Measurements from ENCODE around the gene VPS26B. TPM values are rescaled to one million over a fixed set of nuclear protein-coding genes. Genes with fewer than 3 reads are reported as not detected.
"Not testable (repeated sequence)": the region's sequence is repeated elsewhere in the genome, so short reads cannot be mapped to it uniquely, and the experiment has no call there.

VPS26B gene
- total RNA-seq, 1 experiment from 2014 or later, result 69.4 TPM

- no peaks in the 10 kb centered on the region for H3K36me3 ChIP-seq (ENCODE audit: control insufficient read depth, insufficient read depth, low read length)
- in situ Hi-C loops (cut with HindIII; ENCODE audit: low pct_unique_long_range_greater_than_20kb, low sequenced_read_pairs) (no loop called here), intact Hi-C loops (cut with micrococcal nuclease; ENCODE audit: unreplicated experiment) (no loop called here)
- no peak overlapping the region for H3K27ac ChIP-seq (ENCODE audit: low read length)
- ATAC-seq, result no peak
- no peak overlapping the region for H3K4me3 ChIP-seq (ENCODE audit: low read depth in 2 of 2, low read length in 2 of 2)
- TF ChIP-seq SIN3A (IDR thresholded peaks at IDR 0.05; ENCODE audit: borderline replicate concordance, insufficient read depth, low read depth, low read length) (no peak), TCF7L2 (IDR thresholded peaks at IDR 0.05; ENCODE audit: low read depth, low read length) (no peak), POLR2AphosphoS5 (IDR thresholded peaks at IDR 0.05; ENCODE audit: low read depth, low read length) (no peak), CTCF (IDR thresholded peaks at IDR 0.05) (no peak), REST (IDR thresholded peaks at IDR 0.05; ENCODE audit: insufficient read depth in 1 of 2, low read depth in 2 of 2, low read length in 1 of 2) (no peak)
- H3K4me1 ChIP-seq (ENCODE audit: control insufficient read depth, insufficient read depth, low read length), result no peaks in the 10 kb centered on the region
- ChIA-PET CTCF (no interaction called here), POLR2A (no interaction called here)
- no peak for DNase-seq (ENCODE audit: low read depth, low spot score)
- BruUV-seq (replicated peaks), result no TSS peak
- H3K9me3 ChIP-seq (ENCODE audit: control insufficient read depth, insufficient read depth, low read depth, low read length), result no peaks in the 10 kb centered on the region
- peaks cover 13% of the 10 kb centered on the region for H3K27me3 ChIP-seq (ENCODE audit: control insufficient read depth, insufficient read depth, low read length)
Measured at GRCh38 chr11:134282121-134283045, 57.9 kb downstream of the VPS26B start.

GRCh38 chr11:134283461-134284230, 59.2 kb downstream of the VPS26B start:
- in situ Hi-C loops (cut with HindIII; ENCODE audit: low pct_unique_long_range_greater_than_20kb, low sequenced_read_pairs), result no loop called here
- ChIA-PET POLR2A (no interaction called here), CTCF (no interaction called here)
- no peak for ATAC-seq
- DNase-seq (ENCODE audit: low read depth, low spot score), result no peak
- TF ChIP-seq POLR2AphosphoS5 (IDR thresholded peaks at IDR 0.05; ENCODE audit: low read depth, low read length), result no peak
- no peak for TF ChIP-seq CTCF (IDR thresholded peaks at IDR 0.05)
- no peak for TF ChIP-seq SIN3A (IDR thresholded peaks at IDR 0.05; ENCODE audit: borderline replicate concordance, insufficient read depth, low read depth, low read length)
- TF ChIP-seq TCF7L2 (IDR thresholded peaks at IDR 0.05; ENCODE audit: low read depth, low read length), result no peak
- TF ChIP-seq REST (IDR thresholded peaks at IDR 0.05; ENCODE audit: insufficient read depth in 1 of 2, low read depth in 2 of 2, low read length in 1 of 2), result no peak
- Histone ChIP-seq H3K36me3 (ENCODE audit: control insufficient read depth, insufficient read depth, low read length) (no peaks in the 10 kb centered on the region), H3K27me3 (ENCODE audit: control insufficient read depth, insufficient read depth, low read length) (peaks cover 5% of the 10 kb centered on the region), H3K27ac (ENCODE audit: low read length) (no peak overlapping the region), H3K4me1 (ENCODE audit: control insufficient read depth, insufficient read depth, low read length) (no peaks in the 10 kb centered on the region), H3K4me3 (ENCODE audit: low read depth in 2 of 2, low read length in 2 of 2) (no peak overlapping the region), H3K9me3 (ENCODE audit: control insufficient read depth, insufficient read depth, low read depth, low read length) (no peaks in the 10 kb centered on the region)
- intact Hi-C loops (cut with micrococcal nuclease; ENCODE audit: unreplicated experiment), result no loop called here
- no TSS peak for BruUV-seq (replicated peaks)

- H3K4me3 ChIP-seq (ENCODE audit: low read depth in 2 of 2, low read length in 2 of 2); intact Hi-C loops (cut with micrococcal nuclease; ENCODE audit: unreplicated experiment); ATAC-seq; H3K27ac ChIP-seq (ENCODE audit: low read length); H3K4me1 ChIP-seq (ENCODE audit: control insufficient read depth, insufficient read depth, low read length); DNase-seq (ENCODE audit: low read depth, low spot score); in situ Hi-C loops (cut with HindIII; ENCODE audit: low pct_unique_long_range_greater_than_20kb, low sequenced_read_pairs); H3K27me3 ChIP-seq (ENCODE audit: control insufficient read depth, insufficient read depth, low read length); CTCF ChIA-PET; BruUV-seq (replicated peaks); H3K36me3 ChIP-seq (ENCODE audit: control insufficient read depth, insufficient read depth, low read length); POLR2A ChIA-PET; H3K9me3 ChIP-seq (ENCODE audit: control insufficient read depth, insufficient read depth, low read depth, low read length): not testable (repeated sequence)
Measured at GRCh38 chr11:134284349-134284748, 59.9 kb downstream of the VPS26B start.

Measured in Panc1 (cell line).